ENCODE measurements around the gene DNAJC27.

GRCh38 chr2:24935145-24935544, 36.6 kb downstream of the DNAJC27 start:
- no peak for TF ChIP-seq CTCF (IDR thresholded peaks at IDR 0.05)
- TF ChIP-seq POLR2A (IDR thresholded peaks at IDR 0.05), result no peak
- no peak for TF ChIP-seq EP300 (IDR thresholded peaks at IDR 0.05)
- TF ChIP-seq POLR2AphosphoS5 (IDR thresholded peaks at IDR 0.05), result no peak

All from gastroesophageal sphincter (tissue), 3 donors.